OCI-LY1 (cell line): Measurements from ENCODE around the gene GABBR2.

ENCODE experiments used
- H2AFZ ChIP-seq: fragments of 200-600 bp; sonication (generic), shearing (Covaris generic); 2 replicates; pipeline ENCODE4 v1.6.0; 2014; ENCODE audit warnings: antibody characterized with exemption, mild to moderate bottlenecking, low read length
- H3F3A ChIP-seq: fragments of 200-600 bp; sonication (generic), shearing (Covaris generic); 2 replicates; pipeline ENCODE4 v1.6.0; 2014; ENCODE audit warnings: mild to moderate bottlenecking, antibody characterized with exemption, low read length, moderate library complexity; ENCODE audit not compliant: insufficient read depth
- H3K27ac ChIP-seq: fragments of 200-600 bp; sonication (generic); 2 replicates; pipeline ENCODE4 v1.5.1; 2014; ENCODE audit warnings: low read length, mixed run types, mild to moderate bottlenecking, low read depth; ENCODE audit not compliant: poor library complexity, severe bottlenecking
- H3K27me3 ChIP-seq: fragments of 200-600 bp; sonication (generic); 2 replicates; pipeline ENCODE4 v1.6.0; 2014; ENCODE audit warnings: antibody characterized with exemption, mild to moderate bottlenecking, low read length, moderate library complexity; ENCODE audit not compliant: insufficient read depth
- H3K36me3 ChIP-seq: fragments of 200-600 bp; sonication (generic); 2 replicates; pipeline ENCODE4 v1.6.1; 2014; ENCODE audit warnings: mild to moderate bottlenecking, antibody characterized with exemption, low read length, moderate library complexity, mixed read lengths; ENCODE audit not compliant: insufficient read depth
- H3K4me1 ChIP-seq: fragments of 200-600 bp; sonication (generic); 2 replicates; pipeline ENCODE4 v1.5.1; 2014; ENCODE audit warnings: mild to moderate bottlenecking, low read length, moderate library complexity; ENCODE audit not compliant: insufficient read depth, severe bottlenecking
- H3K4me2 ChIP-seq: fragments of 200-600 bp; sonication (generic), shearing (Covaris generic); 2 replicates; pipeline ENCODE4 v1.6.1; 2014; ENCODE audit warnings: low read length
- H3K4me3 ChIP-seq: fragments of 200-600 bp; sonication (generic); 2 replicates; pipeline ENCODE4 v1.5.1; 2014; ENCODE audit warnings: low read length, low read depth, mild to moderate bottlenecking, mixed read lengths; ENCODE audit not compliant: poor library complexity, severe bottlenecking
- H3K79me2 ChIP-seq: fragments of 200-600 bp; shearing (Covaris generic); 2 replicates; pipeline ENCODE4 v1.6.1; 2016; ENCODE audit warnings: mixed run types, low read length, mixed read lengths; ENCODE audit not compliant: insufficient read depth
- H3K9ac ChIP-seq: fragments of 200-600 bp; sonication (generic), shearing (Covaris generic); 2 replicates; pipeline ENCODE4 v1.6.1; 2014; ENCODE audit warnings: mild to moderate bottlenecking, low read length, mixed read lengths
- H3K9me2 ChIP-seq: fragments of 200-600 bp; sonication (generic), shearing (Covaris generic); 2 replicates; pipeline ENCODE4 v1.6.1; 2014; ENCODE audit warnings: low read depth, mild to moderate bottlenecking, low read length, mixed read lengths
- H3K9me3 ChIP-seq: fragments of 200-600 bp; shearing (Covaris generic); 2 replicates; pipeline ENCODE4 v1.6.1; 2014; ENCODE audit warnings: low read length, mixed read lengths
- H4K20me1 ChIP-seq: fragments of 200-600 bp; sonication (generic), shearing (Covaris generic); 2 replicates; pipeline ENCODE4 v1.6.0; 2016; ENCODE audit warnings: mild to moderate bottlenecking, low read length; ENCODE audit not compliant: insufficient read depth
- CTCF ChIP-seq: fragments of 200-600 bp; sonication (generic), shearing (Covaris generic); IDR thresholded peaks from 2 replicates; pipeline ENCODE4 v1.5.1; 2017; ENCODE audit warnings: mild to moderate bottlenecking, antibody characterized with exemption, low read length, moderate library complexity, mixed read lengths
- EZH2 ChIP-seq: fragments of 200-600 bp; sonication (generic), shearing (Covaris generic); IDR thresholded peaks from 2 replicates; pipeline ENCODE4 v1.8.0; 2017; ENCODE audit warnings: borderline replicate concordance, mixed run types, mild to moderate bottlenecking, antibody characterized with exemption, low read length, moderate library complexity, mixed read lengths

Gene GABBR2

GRCh38 chr9:98665501-98665900 lies 43.2 kb downstream of the GABBR2 start:
- Histone ChIP-seq H3K4me1 (no peaks in the 10 kb centered on the region), H3K27ac (no peak overlapping the region), H2AFZ (no peak overlapping the region), H3K36me3 (no peaks in the 10 kb centered on the region), H3K9ac (no peak overlapping the region), H3K79me2 (no peaks in the 10 kb centered on the region), H3K4me3 (no peak overlapping the region), H3K27me3 (no peaks in the 10 kb centered on the region), H3F3A (no peaks in the 10 kb centered on the region), H3K4me2 (no peak overlapping the region), H3K9me3 (no peaks in the 10 kb centered on the region), H3K9me2 (no peaks in the 10 kb centered on the region), H4K20me1 (no peaks in the 10 kb centered on the region)
- TF ChIP-seq EZH2 (no peak), CTCF (no peak)

GRCh38 chr9:98660541-98660940 lies 48.2 kb downstream of the GABBR2 start:
- H3K4me3 ChIP-seq: no peak overlapping the region
- no peaks in the 10 kb centered on the region for H3K4me1 ChIP-seq
- no peak overlapping the region for H2AFZ ChIP-seq
- H3K9me3 ChIP-seq: no peaks in the 10 kb centered on the region
- no peak overlapping the region for H3K27ac ChIP-seq
- H3K36me3 ChIP-seq: no peaks in the 10 kb centered on the region
- no peak overlapping the region for H3K9ac ChIP-seq
- no peaks in the 10 kb centered on the region for H4K20me1 ChIP-seq
- H3K27me3 ChIP-seq: no peaks in the 10 kb centered on the region
- H3K79me2 ChIP-seq: no peaks in the 10 kb centered on the region
- TF ChIP-seq CTCF (no peak), EZH2 (no peak)
- no peaks in the 10 kb centered on the region for H3K9me2 ChIP-seq
- no peaks in the 10 kb centered on the region for H3F3A ChIP-seq
- H3K4me2 ChIP-seq: no peak overlapping the region

- no peaks in the 10 kb centered on the region for H4K20me1 ChIP-seq
- no peaks in the 10 kb centered on the region for H3K4me1 ChIP-seq
- no peak overlapping the region for H3K27ac ChIP-seq
- H2AFZ ChIP-seq: no peak overlapping the region
- H3K9me2 ChIP-seq: no peaks in the 10 kb centered on the region
- no peaks in the 10 kb centered on the region for H3K27me3 ChIP-seq
- H3F3A ChIP-seq: no peaks in the 10 kb centered on the region
- H3K9ac ChIP-seq: no peak overlapping the region
- no peaks in the 10 kb centered on the region for H3K9me3 ChIP-seq
- no peak for TF ChIP-seq EZH2
- TF ChIP-seq CTCF: no peak
- no peaks in the 10 kb centered on the region for H3K36me3 ChIP-seq
- H3K4me3 ChIP-seq: no peak overlapping the region
- H3K79me2 ChIP-seq: no peaks in the 10 kb centered on the region
- no peak overlapping the region for H3K4me2 ChIP-seq
Observed at GRCh38 chr9:98658951-98659351, 49.8 kb downstream of the GABBR2 start.
